ENCODE measurements around the gene THSD4.

THSD4 gene

GRCh38 chr15:71098920-71099319, 16.4 kb upstream of the THSD4 start:
- no peak for DNase-seq (ENCODE audit: low spot score)

GRCh38 chr15:71103102-71103676, 12.1 kb upstream of the THSD4 start:
- no peak for DNase-seq (ENCODE audit: low spot score)

- DNase-seq (ENCODE audit: low spot score), result no peak
Measured at GRCh38 chr15:71104636-71105035, 10.6 kb upstream of the THSD4 start.

DNA sequence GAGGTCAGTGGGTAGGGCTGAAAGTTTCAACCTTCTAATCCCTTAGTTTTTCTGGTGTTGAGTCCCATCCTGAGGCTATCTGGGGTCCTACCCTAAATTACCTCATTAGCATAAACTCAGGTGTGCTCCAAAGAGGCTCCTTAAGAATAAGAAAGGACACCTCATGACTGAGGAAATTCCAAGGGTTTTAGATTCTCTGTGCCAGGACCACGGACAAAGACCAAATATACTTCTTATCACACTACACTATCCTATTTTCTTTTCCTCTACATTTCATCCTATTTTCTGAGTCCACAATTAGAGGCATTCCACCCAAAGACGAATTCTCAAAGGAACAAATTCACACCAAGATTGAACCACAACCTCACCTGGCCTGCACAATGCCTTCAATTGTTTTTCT, 9.8 kb upstream of the THSD4 start:
- no peak for DNase-seq (ENCODE audit: low spot score)

DNA sequence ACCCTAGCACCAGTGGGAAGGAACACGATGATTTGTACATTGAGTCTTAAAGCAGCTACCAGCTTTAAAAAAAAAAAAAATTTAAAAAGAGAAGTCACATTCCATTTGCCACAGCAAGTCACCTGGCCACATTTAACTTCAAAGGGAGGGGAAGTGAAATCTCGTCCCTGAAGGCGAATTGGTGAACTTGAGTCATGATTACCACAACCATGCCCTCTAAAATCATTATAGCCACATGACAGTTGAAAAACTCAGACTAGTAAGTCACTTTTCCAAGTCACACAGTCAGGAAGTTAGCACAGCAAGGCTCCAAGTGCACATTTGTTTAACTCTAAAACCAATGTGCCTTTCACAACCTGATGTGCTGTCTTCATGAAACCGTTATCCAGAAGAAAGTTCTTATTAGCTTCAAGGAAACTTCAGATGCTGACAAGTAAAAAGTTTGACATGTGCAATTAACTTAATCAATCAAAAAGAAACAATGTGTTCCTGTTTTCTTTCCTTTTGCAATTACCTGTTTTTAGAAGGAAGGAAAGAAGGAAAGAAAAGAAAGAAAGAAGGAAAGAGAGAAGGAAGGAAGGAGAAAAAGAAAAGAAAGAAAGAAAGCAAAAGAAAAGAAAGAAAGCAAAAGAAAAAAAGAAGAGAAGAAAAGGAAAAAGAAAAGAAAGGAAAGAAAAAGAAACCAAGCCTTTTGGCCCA, 8.3 kb upstream of the THSD4 start:
- DNase-seq (ENCODE audit: low spot score), result no peak

GRCh38 chr15:71107501-71107815, 7.8 kb upstream of the THSD4 start:
- DNase-seq (ENCODE audit: low spot score), result no peak

DNA sequence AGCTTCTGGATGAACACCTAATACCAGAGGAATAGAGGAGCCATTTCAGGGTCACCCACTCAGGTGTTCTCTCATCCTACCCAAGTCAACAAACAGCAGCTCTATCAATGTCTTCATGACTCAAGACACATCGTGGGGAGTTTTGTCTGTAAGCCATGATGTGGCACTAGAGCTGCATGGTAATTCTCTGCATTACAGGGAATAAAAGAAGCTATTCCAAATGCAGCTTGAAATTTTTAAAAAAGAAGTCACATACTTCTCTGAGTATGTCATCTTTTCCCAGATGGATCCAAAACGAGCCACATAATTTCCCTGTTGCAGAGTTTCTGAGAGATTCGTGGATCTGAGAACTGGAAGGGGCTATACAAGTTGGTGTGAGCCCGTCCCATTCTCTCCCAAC, 6.1 kb upstream of the THSD4 start:
- DNase-seq (ENCODE audit: low spot score), result peak; percentile 38

DNA sequence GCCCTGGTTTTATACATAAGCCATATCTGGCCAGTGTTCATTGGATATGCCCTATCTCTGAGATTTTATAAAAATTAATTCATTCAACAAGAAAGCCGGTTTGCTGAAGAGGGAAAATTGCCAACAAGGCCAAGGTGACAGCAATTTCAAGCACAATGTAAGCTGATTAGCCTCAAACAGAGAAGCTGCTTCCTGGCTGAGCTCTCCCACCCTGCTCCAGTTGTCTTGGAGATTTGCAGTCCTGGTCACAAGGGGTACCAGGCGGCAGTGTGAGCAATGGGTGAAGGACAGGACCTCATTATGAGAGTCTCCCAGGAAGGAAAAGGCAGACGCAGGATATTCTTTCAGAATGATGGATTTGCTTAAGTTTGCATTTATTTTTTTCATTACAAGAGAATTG, 5.4 kb upstream of the THSD4 start:
- no peak for DNase-seq (ENCODE audit: low spot score)

DNA sequence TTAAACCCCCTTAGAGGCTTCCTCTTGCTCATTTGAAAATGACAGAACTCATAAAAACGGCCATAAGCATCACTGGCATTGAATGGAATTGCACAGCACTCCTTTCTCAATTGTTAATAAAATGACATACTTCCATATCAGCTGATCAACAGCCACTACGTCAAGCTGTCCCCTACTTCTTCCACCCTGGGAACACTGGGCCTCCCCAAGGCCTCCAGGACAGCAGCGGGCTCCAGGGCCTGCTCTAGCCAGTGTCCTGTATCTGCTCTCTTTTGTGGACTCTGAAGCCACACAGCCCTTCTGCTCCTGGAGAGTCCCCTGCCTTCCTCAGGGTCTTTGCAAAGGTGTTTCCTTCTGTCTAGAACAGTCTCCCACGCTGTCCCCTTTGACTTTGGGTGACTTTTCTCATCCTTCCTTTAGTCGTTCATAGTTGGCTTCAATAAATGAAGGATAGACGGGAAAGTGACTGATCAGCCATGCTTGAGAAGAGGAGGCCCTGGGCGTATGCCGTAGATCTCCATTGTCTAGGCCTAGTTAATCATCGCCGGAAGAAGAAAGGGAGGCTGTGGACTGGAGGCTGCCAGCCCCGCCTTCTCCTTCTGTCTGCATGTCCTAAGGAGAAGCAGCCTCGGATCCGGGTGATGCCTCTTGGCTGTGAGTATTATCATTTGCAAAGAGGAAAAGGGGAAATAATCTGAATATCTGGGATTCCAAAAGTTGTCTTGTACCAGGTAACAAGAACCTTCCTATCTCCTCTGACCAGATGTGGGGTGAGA, 4.7 kb upstream of the THSD4 start:
- no peak for DNase-seq (ENCODE audit: low spot score)

- no peak for DNase-seq (ENCODE audit: low spot score)
Measured at GRCh38 chr15:71111181-71111565, 4.1 kb upstream of the THSD4 start.

GRCh38 chr15:71111950-71112349, 3.3 kb upstream of the THSD4 start:
- no peak for DNase-seq (ENCODE audit: low spot score)

DNA sequence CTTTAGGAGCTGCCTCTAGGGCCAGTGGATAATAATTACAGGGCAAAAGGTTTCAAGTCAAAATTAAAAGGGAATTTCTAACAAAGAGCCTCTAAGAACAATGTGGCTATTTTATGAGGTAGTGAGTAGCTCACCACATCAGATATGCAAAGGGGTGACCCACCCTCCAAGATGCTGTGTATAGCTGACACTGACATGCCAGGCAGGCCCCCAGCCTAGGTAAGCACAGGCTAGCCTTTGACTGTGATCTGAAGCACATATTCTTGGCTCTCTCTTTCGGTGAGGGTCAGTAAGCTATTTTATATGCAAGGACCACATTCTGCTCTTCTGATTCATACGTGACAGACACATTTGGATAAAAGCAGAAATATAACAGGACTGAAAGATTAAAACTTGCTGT, 2.8 kb upstream of the THSD4 start:
- DNase-seq (ENCODE audit: low spot score), result no peak

DNA sequence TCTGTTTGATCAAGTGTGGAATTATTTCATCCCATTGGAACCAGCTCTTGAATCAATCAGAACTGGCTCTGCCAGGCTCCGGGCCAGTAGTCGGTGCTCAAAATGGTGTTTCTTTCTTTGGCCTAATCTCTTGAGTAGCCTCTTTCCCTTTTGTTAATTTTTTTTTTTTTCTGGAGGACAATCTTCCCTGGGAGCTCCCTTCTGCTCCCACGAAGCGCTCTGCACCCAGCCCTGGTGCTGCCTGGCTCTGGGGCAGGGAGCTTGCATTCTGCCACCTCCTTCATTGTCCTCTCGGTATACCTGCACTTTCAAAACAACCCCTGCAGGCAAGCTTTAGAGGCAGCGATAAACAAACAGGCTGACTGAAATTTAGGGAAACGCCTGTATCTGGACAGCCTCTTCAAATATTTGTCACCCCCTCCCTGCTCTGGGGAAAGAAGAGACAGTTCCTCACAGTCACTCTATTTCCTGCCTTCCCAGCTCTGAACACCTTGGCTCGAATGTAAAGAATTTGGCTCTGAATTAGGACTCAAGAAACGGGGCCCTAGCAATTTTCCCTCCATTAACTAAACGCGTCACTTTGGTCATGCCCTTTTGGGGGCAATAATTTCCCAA, 1.1 kb upstream of the THSD4 start:
- no peak for DNase-seq (ENCODE audit: low spot score)

DNA sequence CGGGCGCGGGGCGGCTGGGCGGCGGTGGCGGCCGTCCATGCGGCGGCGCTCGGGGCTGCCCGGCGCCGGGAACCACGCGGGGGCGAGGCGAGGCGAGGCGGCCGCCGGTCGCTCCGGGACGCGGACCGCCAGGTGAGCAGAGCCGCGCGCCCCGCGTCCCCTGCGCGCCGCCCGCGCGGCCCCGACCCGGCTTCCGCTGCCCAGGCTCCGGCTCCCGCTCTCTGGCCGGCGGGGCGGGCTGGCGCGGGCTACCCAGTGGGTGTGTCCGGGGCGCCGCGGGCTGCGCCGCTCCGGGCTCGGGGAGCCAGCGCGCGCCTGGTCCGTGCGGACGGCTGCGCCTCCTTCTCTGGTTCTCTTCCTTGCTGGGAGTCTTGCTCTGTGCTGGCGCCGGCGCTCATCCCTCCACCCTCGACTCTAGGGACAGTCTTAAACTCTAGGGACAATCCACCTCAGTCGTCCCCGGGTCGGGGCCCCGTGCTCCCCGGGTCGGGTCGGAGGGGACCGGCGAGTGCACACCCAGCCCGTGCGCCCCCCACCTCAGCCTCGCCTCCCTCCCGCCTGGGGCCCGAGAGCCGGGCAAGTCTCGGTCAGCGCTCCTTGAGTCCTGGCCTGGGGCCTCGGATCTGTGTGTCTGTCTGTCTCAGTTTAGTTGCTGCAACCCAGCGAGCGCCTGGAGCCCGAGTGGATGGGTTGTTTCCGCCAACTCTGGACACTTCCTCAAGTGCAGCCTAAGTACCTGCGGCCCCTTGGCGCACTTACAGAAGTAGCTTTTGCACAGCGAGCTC, 488 bp downstream of the THSD4 start:
- DNase-seq (ENCODE audit: low spot score), result peak; percentile 67

GRCh38 chr15:71116366-71116765, 1.1 kb downstream of the THSD4 start:
- no peak for DNase-seq (ENCODE audit: low spot score)

- DNase-seq (ENCODE audit: low spot score), result no peak
Measured at GRCh38 chr15:71116942-71117341, 1.7 kb downstream of the THSD4 start.

- no peak for DNase-seq (ENCODE audit: low spot score)
Measured at GRCh38 chr15:71117714-71118305, 2.5 kb downstream of the THSD4 start.

DNA sequence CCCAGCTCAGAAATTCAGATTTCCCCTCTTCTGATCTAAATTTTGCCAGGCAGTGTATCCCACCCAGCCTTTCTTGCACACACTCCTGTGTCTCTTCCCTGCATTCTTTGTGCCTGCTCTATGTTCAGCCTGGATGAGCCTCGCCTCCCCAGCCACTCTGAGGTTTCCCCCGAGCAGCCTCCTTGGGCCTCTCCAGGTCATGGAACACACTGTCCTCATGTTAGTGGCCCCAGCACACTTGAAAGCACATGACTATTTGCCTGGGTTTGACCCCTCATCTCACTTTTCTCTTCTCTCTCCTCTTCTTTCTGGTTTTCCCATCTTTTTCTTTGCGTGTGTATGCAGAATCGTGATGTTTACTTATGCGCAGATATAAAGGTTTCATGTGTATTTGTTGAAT, 3.1 kb downstream of the THSD4 start:
- no peak for DNase-seq (ENCODE audit: low spot score)

- no peak for DNase-seq (ENCODE audit: low spot score)
Measured at GRCh38 chr15:71118881-71119632, 3.8 kb downstream of the THSD4 start.

- DNase-seq (ENCODE audit: low spot score), result no peak
Measured at GRCh38 chr15:71120428-71120944, 5.2 kb downstream of the THSD4 start.

DNA sequence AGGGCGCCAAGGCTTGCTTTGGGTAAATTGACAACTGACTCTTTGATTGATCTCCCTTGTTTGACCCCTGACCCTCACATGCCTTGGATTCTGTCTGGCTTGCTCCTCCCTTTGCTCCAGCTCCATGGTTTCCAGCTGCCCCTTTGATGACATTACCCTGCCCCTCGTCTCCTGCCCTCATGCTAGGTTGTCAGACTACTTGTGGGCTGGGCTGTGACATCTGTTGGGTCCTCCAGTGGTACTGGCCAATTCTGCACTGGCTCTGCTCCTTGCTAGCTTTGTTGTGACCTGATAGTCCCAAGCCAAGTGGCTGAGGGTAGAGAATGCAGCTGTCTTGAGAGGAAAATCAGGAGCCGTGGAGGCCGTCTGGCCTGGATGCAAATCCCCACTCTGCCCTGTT, 6.2 kb downstream of the THSD4 start:
- no peak for DNase-seq (ENCODE audit: low spot score)
